Measurements from ENCODE around the gene FARS2.
A peak's percentile ranks its signal among the peaks of the same experiment; 100 is the strongest.
"Not testable (repeated sequence)": the region's sequence is repeated elsewhere in the genome, so short reads cannot be mapped to it uniquely, and the experiment has no call there.

The FARS2 gene

GRCh38 chr6:5782783-5783547, 521.7 kb downstream of the FARS2 start:
- DNase-seq = peak in 12 of 51 donors; percentile 11 to 69 (median 28)

GRCh38 chr6:5783584-5784089, 522.3 kb downstream of the FARS2 start:
- no peak for DNase-seq

- no peak for DNase-seq
Measured at GRCh38 chr6:5785249-5785648, 523.9 kb downstream of the FARS2 start.

- no peak for DNase-seq
Measured at GRCh38 chr6:5786321-5786968, 525.1 kb downstream of the FARS2 start.

- DNase-seq = no peak
Measured at GRCh38 chr6:5786969-5787720, 525.8 kb downstream of the FARS2 start.

GRCh38 chr6:5789426-5789825, 528.1 kb downstream of the FARS2 start:
- DNase-seq = not testable (repeated sequence)

GRCh38 chr6:5796555-5796954, 535.2 kb downstream of the FARS2 start:
- DNase-seq = not testable (repeated sequence)

- DNase-seq = not testable (repeated sequence)
Measured at GRCh38 chr6:5806406-5806805, 545.1 kb downstream of the FARS2 start.

- no peak for DNase-seq
Measured at GRCh38 chr6:5809450-5809849, 548.1 kb downstream of the FARS2 start.

- no peak for DNase-seq
Measured at GRCh38 chr6:5811997-5812396, 550.7 kb downstream of the FARS2 start.

GRCh38 chr6:5813625-5814027, 552.3 kb downstream of the FARS2 start:
- DNase-seq = no peak

- DNase-seq = no peak
Measured at GRCh38 chr6:5814116-5814515, 552.8 kb downstream of the FARS2 start.

- no peak for DNase-seq
Measured at GRCh38 chr6:5814901-5815300, 553.6 kb downstream of the FARS2 start.

- no peak for DNase-seq
Measured at GRCh38 chr6:5817869-5818268, 556.6 kb downstream of the FARS2 start.

GRCh38 chr6:5818959-5819358, 557.6 kb downstream of the FARS2 start:
- no peak for DNase-seq
